K562 (cell line): ENCODE measurements around the gene OTUD5. TPM values are rescaled to one million over a fixed set of nuclear protein-coding genes. Genes with fewer than 3 reads are reported as not detected.

Source experiments
- CBX1 ChIP-seq: sonication (generic); IDR thresholded peaks from 2 replicates; pipeline ENCODE4 v1.6.1; 2016; ENCODE audit warnings: antibody characterized with exemption, low read depth, mild to moderate bottlenecking
- CCNT2 ChIP-seq: IDR thresholded peaks from 2 replicates; pipeline ENCODE4 v1.6.1; 2011; ENCODE audit warnings: borderline replicate concordance, low read depth, mild to moderate bottlenecking, moderate library complexity, mixed read lengths, low read length; ENCODE audit not compliant: insufficient read length; ENCODE audit errors: extremely low read depth
- COPS2 ChIP-seq: fragments of 450-650 bp; conservative IDR thresholded peaks from 2 replicates; pipeline ENCODE4 v1.6.1; 2016; ENCODE audit warnings: mild to moderate bottlenecking, moderate library complexity
- EP300 ChIP-seq: IDR thresholded peaks from 2 replicates; pipeline ENCODE4 v1.6.1; 2012; ENCODE audit warnings: low read length, improper control_type of control experiment
- MYC ChIP-seq, 2 experiments: fragments of 250-450 bp in 1 of 2; sonication (Bioruptor Pico) in 1 of 2; IDR thresholded peaks; 2 replicates each; pipeline versions ENCODE4 v1.5.1 to v1.6.1; 2012 to 2021; ENCODE audit warnings: low read depth in 2 of 2, borderline replicate concordance in 1 of 2, improper control_type of control experiment in 1 of 2, low read length in 1 of 2, mild to moderate bottlenecking in 1 of 2, moderate library complexity in 1 of 2
- ZNF282 ChIP-seq: sonication (generic); formaldehyde crosslinking; IDR thresholded peaks from 2 replicates; pipeline ENCODE4 v1.8.1; 2023; ENCODE audit warnings: missing genetic modification reagents
- ZNF431 ChIP-seq: sonication (generic); formaldehyde crosslinking; IDR thresholded peaks from 2 replicates; pipeline ENCODE4 v1.8.0; 2022; ENCODE audit warnings: mild to moderate bottlenecking, missing genetic modification reagents
- ZNF79 ChIP-seq: fragments of 250-450 bp; sonication (Bioruptor Pico); IDR thresholded peaks from 2 replicates; pipeline ENCODE4 v1.4.0; 2020; ENCODE audit warnings: low read depth, mild to moderate bottlenecking, moderate library complexity
- polyA plus RNA-seq, 8 experiments: library from polyadenylated mRNA; depleted of rRNA in 4 of 8; stranded (reverse) in 5 of 8; unstranded in 3 of 8; fragments of >200 nt; fragmentation: Nextera tagmentation in 2 of 8; fragmentation: Illumina TruSeq in 1 of 8; extraction: Ambion mirVana in 2 of 8; extraction: Trizol in 1 of 8; gene quantifications; 2 replicates each; pipeline versions ENCODE4 v1.2.1 to v1.2.3, GENCODE V29; 2011 to 2014; ENCODE audit warnings: inconsistent platforms in 1 of 8, missing spikeins in 1 of 8
- total RNA-seq, 7 experiments: library from RNA; depleted of rRNA in 6 of 7; stranded (reverse); fragments of >200 nt in 6 of 7; fragmentation: Illumina TruSeq in 2 of 7; extraction: Trizol in 2 of 7; gene quantifications; 2 replicates each; pipeline versions ENCODE4 v1.2.1 to v1.2.3, GENCODE V29; 2011 to 2021; ENCODE audit warnings: low replicate concordance in 1 of 7
- TF ChIP-seq, protein P1 (sequence below), 2 experiments: IDR thresholded peaks; 2 replicates each; pipeline ENCODE4 v1.6.1; 2011; ENCODE audit warnings: borderline replicate concordance in 1 of 2, control low read depth in 1 of 2, low read depth in 1 of 2, low read length in 1 of 2, mild to moderate bottlenecking in 1 of 2, mixed read lengths in 1 of 2, moderate library complexity in 1 of 2; ENCODE audit not compliant: insufficient read depth in 1 of 2, insufficient read length in 1 of 2, poor library complexity in 1 of 2, severe bottlenecking in 1 of 2; ENCODE audit errors: extremely low read depth in 1 of 2
- TF ChIP-seq, protein P2 (sequence below): fragments of 150-350 bp; IDR thresholded peaks from 2 replicates; pipeline ENCODE4 v1.6.1; 2014; ENCODE audit warnings: low read depth, mild to moderate bottlenecking, low read length, borderline replicate concordance
- TF ChIP-seq, protein P3 (sequence below): sonication (generic); formaldehyde crosslinking; IDR thresholded peaks from 2 replicates; pipeline ENCODE4 v1.9.0; 2022; ENCODE audit warnings: mild to moderate bottlenecking, missing genetic modification reagents
- TF ChIP-seq, protein P4 (sequence below): fragments of 250-450 bp; sonication (Bioruptor Pico); IDR thresholded peaks from 2 replicates; pipeline ENCODE4 v1.5.0; 2021; ENCODE audit warnings: mild to moderate bottlenecking, moderate library complexity

Gene OTUD5
- total and polyA plus RNA-seq, 9 of the 15 experiments (the other 6 are each of a cell fraction or from before 2014, with no cell fraction given), result 3.6 to 102 (median 59.0) TPM

DNA sequence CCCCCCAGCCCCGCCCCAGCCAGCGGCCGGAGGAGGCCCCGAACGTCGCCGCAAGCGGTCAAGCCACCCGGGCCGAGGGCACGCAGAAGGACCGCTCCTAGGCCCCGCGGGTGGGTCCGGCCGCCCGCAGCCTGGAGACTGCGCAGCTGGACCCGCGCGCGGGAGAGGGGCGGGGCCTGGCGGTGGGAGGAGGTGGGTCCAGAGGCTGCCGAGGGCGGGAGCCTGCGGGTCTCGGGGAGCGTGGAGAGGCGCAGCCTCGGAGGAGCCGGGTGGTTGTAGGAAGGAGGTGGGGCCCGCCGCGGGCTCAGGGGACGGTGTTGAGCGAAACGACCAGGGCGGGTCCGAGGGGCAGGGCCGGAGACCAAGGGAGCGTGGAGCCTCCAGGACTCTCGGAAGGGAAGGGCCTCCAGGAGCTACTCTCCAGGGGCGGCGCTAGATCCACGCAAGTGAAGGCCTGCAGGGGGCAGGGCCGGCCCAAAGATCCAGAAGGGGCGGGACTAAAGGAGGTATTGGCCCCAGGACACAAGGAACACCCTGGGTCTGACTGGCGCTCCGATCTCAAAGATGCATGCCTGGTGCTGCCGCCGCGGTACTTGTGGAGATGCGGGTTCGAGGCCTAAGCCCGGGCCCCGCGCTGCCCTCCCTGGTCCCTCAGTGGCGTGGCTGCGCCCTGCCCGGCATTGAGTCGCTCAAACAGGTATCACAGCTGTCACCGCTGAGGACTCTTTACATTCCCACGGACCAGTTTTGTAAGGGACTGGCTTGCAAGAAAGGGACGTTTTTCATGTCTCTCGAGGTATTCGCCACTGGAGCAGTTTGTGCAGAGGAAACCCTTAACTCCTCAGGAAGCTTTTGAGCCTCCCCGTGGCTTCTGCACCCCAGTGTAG, 65.8 kb downstream of the OTUD5 start (continued):
- TF ChIP-seq, protein P1, sequence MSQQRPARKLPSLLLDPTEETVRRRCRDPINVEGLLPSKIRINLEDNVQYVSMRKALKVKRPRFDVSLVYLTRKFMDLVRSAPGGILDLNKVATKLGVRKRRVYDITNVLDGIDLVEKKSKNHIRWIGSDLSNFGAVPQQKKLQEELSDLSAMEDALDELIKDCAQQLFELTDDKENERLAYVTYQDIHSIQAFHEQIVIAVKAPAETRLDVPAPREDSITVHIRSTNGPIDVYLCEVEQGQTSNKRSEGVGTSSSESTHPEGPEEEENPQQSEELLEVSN (IDR thresholded peaks at IDR 0.05; ENCODE audit: borderline replicate concordance in 1 of 2, extremely low read depth in 1 of 2, insufficient read depth in 1 of 2, insufficient read length in 1 of 2, low read depth in 1 of 2, low read length in 1 of 2, poor library complexity in 1 of 2, severe bottlenecking in 1 of 2), result peak in 1 of 2 experiments; percentile 17
- TF ChIP-seq MYC (IDR thresholded peaks at IDR 0.05; ENCODE audit: low read depth, low read length) (peak; percentile 41; the same call in 1 of the 2 replicates), MYC (CRISPR knock-in tag; IDR thresholded peaks at IDR 0.05; ENCODE audit: borderline replicate concordance, low read depth) (no peak), ZNF431 (CRISPR knock-in tag) (no peak), EP300 (0 out of 2 replicates have a peak, but pooled peaks have one; percentile 5), COPS2 (no peak), CBX1 (0 out of 2 replicates have a peak, but pooled peaks have one; percentile 19), ZNF79 (CRISPR knock-in tag) (no peak), ZNF282 (CRISPR knock-in tag) (no peak), CCNT2 (peak; percentile 39)
- TF ChIP-seq, protein P2, sequence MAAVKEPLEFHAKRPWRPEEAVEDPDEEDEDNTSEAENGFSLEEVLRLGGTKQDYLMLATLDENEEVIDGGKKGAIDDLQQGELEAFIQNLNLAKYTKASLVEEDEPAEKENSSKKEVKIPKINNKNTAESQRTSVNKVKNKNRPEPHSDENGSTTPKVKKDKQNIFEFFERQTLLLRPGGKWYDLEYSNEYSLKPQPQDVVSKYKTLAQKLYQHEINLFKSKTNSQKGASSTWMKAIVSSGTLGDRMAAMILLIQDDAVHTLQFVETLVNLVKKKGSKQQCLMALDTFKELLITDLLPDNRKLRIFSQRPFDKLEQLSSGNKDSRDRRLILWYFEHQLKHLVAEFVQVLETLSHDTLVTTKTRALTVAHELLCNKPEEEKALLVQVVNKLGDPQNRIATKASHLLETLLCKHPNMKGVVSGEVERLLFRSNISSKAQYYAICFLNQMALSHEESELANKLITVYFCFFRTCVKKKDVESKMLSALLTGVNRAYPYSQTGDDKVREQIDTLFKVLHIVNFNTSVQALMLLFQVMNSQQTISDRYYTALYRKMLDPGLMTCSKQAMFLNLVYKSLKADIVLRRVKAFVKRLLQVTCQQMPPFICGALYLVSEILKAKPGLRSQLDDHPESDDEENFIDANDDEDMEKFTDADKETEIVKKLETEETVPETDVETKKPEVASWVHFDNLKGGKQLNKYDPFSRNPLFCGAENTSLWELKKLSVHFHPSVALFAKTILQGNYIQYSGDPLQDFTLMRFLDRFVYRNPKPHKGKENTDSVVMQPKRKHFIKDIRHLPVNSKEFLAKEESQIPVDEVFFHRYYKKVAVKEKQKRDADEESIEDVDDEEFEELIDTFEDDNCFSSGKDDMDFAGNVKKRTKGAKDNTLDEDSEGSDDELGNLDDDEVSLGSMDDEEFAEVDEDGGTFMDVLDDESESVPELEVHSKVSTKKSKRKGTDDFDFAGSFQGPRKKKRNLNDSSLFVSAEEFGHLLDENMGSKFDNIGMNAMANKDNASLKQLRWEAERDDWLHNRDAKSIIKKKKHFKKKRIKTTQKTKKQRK, result no peak
- TF ChIP-seq, protein P3, sequence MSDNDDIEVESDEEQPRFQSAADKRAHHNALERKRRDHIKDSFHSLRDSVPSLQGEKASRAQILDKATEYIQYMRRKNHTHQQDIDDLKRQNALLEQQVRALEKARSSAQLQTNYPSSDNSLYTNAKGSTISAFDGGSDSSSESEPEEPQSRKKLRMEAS (CRISPR knock-in tag), result 0 out of 2 replicates have a peak, but pooled peaks have one; percentile 34
- TF ChIP-seq, protein P4, sequence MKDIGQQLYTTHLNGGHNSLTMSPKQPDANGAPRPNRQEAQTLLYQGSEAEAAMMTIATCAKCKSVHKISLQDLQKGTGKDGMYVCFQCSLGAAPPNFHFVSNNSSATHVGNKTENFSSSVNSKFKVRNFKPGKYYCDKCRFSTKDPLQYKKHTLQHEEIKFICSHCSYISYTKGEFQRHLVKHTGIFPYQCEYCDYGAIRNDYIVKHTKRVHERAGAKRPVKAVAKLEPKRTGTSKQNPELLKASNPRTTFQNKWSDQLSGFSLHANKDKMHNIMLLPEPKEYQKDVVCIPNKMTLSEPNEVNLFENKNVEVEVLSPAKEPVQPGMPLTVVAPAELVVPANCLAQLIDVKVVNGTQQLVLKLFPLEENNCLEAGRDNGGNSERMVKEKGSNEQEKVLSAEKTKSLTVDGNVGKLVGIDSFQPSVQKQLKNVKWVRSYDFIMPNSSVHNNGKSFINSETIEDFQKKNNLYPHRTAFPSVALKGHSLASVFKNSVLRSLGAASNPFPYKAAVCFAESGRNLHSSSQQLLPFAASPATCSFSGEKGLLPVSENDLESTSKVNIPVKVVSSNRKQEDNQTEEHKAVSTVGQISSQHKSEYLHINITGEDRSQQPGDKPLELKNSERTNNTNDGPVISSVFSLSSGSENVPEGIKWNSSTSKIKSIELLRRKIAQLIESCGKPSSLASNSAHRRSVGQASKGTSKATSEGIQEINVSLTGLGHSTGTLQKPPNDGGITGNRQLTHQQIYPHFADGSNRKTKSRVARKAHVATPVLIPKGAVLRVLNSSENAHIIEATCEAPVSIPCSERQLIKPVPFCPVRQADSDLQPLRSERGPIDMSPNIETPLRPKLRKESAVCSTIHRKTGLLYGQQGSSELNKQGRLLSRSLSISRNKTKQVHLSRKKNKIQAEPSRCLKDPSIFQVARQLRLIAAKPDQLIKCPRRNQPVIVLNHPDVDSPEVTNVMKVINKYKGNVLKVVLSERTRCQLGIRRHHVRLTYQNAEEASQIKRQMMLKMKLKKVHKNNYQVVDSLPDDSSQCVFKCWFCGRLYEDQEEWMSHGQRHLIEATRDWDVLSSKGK, result no peak
